Panc1 (cell line): ENCODE data around the gene CDKN1A. TPM values are rescaled to one million over a fixed set of nuclear protein-coding genes. Genes with fewer than 3 reads are reported as not detected.
A peak's percentile ranks its signal among the peaks of the same experiment; 100 is the strongest.
"Not testable (repeated sequence)": the region's sequence is repeated elsewhere in the genome, so short reads cannot be mapped to it uniquely, and the experiment has no call there.

Experiments
- ATAC-seq: fragments of 200-7000 bp; cut with Tn5 transposase; 2 replicates; pipeline ENCODE4 v1.9.1; 2020; ENCODE audit warnings: mild to moderate bottlenecking, moderate library complexity
- BruUV-seq: library from RNA; stranded (reverse); fragments of 400-500 nt; replicated peaks from 2 replicates; lab custom pipeline; 2021; lab: Mats Ljungman, UMichigan
- CTCF ChIA-PET: fragments of 300-600 bp; sonication (Branson Sonifier 250); formaldehyde crosslinking; loops from one replicate; lab custom pipeline; 2022; ENCODE audit warnings: antibody characterized with exemption; lab: Charles Lee
- POLR2A ChIA-PET: fragments of 300-600 bp; sonication (Branson Sonifier 250); formaldehyde crosslinking; loops from one replicate; lab custom pipeline; 2022; ENCODE audit warnings: antibody characterized with exemption; lab: Charles Lee
- DNase-seq: peaks from one replicate; pipeline ENCODE4 v3.0.0-alpha.2; 2010; ENCODE audit warnings: low read depth, low spot score
- H3K27ac ChIP-seq: 2 replicates; pipeline ENCODE4 v1.5.1; 2011; ENCODE audit warnings: mild to moderate bottlenecking, low read length, inconsistent platforms
- H3K27me3 ChIP-seq: fragments of 200-500 bp; sonication (Bioruptor generic); 2 replicates; pipeline ENCODE4 v1.6.0; 2014; ENCODE audit warnings: low read length, inconsistent platforms; ENCODE audit not compliant: control insufficient read depth, insufficient read depth
- H3K36me3 ChIP-seq: fragments of 200-500 bp; sonication (Bioruptor generic); 2 replicates; pipeline ENCODE4 v1.5.1; 2014; ENCODE audit warnings: inconsistent platforms, mild to moderate bottlenecking, low read length, moderate library complexity; ENCODE audit not compliant: control insufficient read depth, insufficient read depth
- H3K4me1 ChIP-seq: 2 replicates; pipeline ENCODE4 v1.5.1; 2011; ENCODE audit warnings: inconsistent platforms, mild to moderate bottlenecking, low read length, moderate library complexity; ENCODE audit not compliant: control insufficient read depth, insufficient read depth
- H3K4me3 ChIP-seq, 2 experiments: 2 replicates each; pipeline ENCODE4 v1.5.1; 2011 to 2012; ENCODE audit warnings: low read depth in 2 of 2, low read length in 2 of 2, mild to moderate bottlenecking in 2 of 2, inconsistent platforms in 1 of 2, moderate library complexity in 1 of 2
- H3K9me3 ChIP-seq: fragments of 200-500 bp; sonication (Bioruptor generic); 2 replicates; pipeline ENCODE4 v1.5.1; 2014; ENCODE audit warnings: low read depth, mild to moderate bottlenecking, inconsistent platforms, low read length, moderate library complexity; ENCODE audit not compliant: control insufficient read depth, insufficient read depth
- POLR2AphosphoS5 ChIP-seq: IDR thresholded peaks from 2 replicates; pipeline ENCODE4 v1.6.1; 2012; ENCODE audit warnings: mild to moderate bottlenecking, low read depth, low read length, moderate library complexity
- SIN3A ChIP-seq: IDR thresholded peaks from 2 replicates; pipeline ENCODE4 v1.6.1; 2012; ENCODE audit warnings: low read depth, mild to moderate bottlenecking, low read length, moderate library complexity, borderline replicate concordance; ENCODE audit not compliant: insufficient read depth
- TCF7L2 ChIP-seq: IDR thresholded peaks from 2 replicates; pipeline ENCODE4 v1.6.1; 2011; ENCODE audit warnings: mild to moderate bottlenecking, low read depth, low read length, inconsistent platforms
- in situ Hi-C: cut with HindIII; loops from 2 replicates; pipeline ENCODE4 v1.10.0; 2016; ENCODE audit warnings: low sequenced_read_pairs, low pct_unique_long_range_greater_than_20kb
- intact Hi-C: fragments of 100-400 bp; cut with micrococcal nuclease; formaldehyde crosslinking; loops from one replicate; pipeline ENCODE4 v1.10.0; 2022; ENCODE audit not compliant: unreplicated experiment
- total RNA-seq: library from RNA; stranded (reverse); gene quantifications from one replicate; pipeline ENCODE4 v1.2.1, GENCODE V29; 2021; ENCODE audit not compliant: unreplicated experiment
- TF ChIP-seq, protein P1 (sequence below): fragments of 450-650 bp; IDR thresholded peaks from 2 replicates; pipeline ENCODE4 v1.5.1; 2017; ENCODE audit warnings: mild to moderate bottlenecking
- TF ChIP-seq, protein P2 (sequence below), 2 experiments: IDR thresholded peaks; 2 replicates each; pipeline ENCODE4 v1.6.1; 2011 to 2012; ENCODE audit warnings: low read depth in 2 of 2, control low read depth in 1 of 2, low read length in 1 of 2, mild to moderate bottlenecking in 1 of 2, moderate library complexity in 1 of 2; ENCODE audit not compliant: insufficient read depth in 1 of 2

The CDKN1A gene
- total RNA-seq, 1 experiment from 2014 or later = 46.2 TPM

DNA sequence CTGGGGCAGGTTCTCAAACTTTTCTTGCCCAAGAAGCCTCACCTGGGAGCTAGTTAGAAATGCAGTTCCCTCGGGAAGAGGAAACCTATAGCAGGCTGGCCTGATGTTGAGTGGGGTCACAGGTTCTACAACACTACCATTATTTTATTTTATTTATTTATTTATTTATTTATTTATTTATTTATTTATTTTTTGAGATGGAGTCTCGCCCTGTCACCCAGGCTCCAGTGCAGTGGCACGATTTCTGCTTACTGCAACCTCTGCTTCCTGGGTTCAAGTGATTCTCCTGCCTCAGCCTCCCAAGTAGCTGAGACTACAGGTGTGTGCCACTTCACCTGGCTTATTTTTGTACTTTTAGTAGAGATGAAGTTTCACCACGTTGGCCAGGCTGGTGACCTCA lies 45.5 kb downstream of the CDKN1A start:
- POLR2A ChIA-PET, in situ Hi-C loops, ATAC-seq, H3K9me3 ChIP-seq, H3K4me3 ChIP-seq, H3K4me1 ChIP-seq, BruUV-seq, H3K27me3 ChIP-seq, H3K27ac ChIP-seq, H3K36me3 ChIP-seq, DNase-seq: not testable (repeated sequence)
- CTCF ChIA-PET = interaction anchor here (0.7 to 2.4 kb wide), 3 partner anchors 35 to 109 kb away, joined by 3 to 11 read pairs (median 5); no protein-coding TSS in a partner anchor
- intact Hi-C loops = loop anchor here (1.0 kb wide), 1 partner anchor 109 kb away; no protein-coding TSS in a partner anchor

DNA sequence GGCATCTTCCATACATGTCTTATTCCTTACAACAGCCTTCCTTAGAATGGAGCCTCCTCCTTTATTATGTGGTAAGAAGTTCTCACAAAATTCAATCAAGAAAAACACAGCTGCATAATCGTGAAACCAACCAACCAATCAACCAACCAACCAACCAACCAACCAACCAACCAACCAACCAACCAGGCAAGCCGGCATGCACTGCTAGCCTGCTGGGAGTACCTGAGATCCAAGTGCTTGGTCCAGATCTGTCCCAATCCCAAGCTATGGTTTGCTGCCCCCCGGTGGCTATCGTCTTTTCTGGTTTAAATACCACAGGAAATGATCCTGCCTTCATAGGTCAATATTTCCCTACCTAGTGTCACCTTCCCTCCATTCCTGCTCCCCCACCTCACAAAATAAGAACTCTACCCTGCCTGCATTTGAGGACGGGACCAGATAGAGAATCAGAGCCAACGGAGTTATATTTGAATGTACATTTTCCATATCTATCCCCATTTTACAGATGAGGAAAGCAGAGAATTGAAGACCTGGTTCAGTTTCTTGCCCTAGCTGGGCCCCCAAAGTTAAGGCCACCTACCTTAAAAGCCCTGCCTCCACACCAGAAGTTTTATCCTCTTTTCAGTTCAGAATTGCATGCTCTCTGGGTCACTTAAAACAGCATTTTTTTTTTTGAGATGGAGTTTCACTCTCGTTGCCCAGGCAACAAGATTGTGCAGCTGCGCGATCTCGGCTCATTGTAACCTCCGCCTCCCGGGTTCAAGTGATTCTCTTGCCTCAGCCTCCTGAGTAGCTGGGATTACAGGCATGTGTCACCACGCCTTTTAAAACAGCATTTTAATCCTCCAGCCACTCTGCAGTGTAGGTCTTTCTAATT lies 46.2 kb downstream of the CDKN1A start:
- no peak for TF ChIP-seq POLR2AphosphoS5
- TF ChIP-seq, protein P1, sequence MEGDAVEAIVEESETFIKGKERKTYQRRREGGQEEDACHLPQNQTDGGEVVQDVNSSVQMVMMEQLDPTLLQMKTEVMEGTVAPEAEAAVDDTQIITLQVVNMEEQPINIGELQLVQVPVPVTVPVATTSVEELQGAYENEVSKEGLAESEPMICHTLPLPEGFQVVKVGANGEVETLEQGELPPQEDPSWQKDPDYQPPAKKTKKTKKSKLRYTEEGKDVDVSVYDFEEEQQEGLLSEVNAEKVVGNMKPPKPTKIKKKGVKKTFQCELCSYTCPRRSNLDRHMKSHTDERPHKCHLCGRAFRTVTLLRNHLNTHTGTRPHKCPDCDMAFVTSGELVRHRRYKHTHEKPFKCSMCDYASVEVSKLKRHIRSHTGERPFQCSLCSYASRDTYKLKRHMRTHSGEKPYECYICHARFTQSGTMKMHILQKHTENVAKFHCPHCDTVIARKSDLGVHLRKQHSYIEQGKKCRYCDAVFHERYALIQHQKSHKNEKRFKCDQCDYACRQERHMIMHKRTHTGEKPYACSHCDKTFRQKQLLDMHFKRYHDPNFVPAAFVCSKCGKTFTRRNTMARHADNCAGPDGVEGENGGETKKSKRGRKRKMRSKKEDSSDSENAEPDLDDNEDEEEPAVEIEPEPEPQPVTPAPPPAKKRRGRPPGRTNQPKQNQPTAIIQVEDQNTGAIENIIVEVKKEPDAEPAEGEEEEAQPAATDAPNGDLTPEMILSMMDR = peak; percentile 84; the same call in 1 of the 2 replicates
- no peak for TF ChIP-seq TCF7L2
- TF ChIP-seq, protein P2, sequence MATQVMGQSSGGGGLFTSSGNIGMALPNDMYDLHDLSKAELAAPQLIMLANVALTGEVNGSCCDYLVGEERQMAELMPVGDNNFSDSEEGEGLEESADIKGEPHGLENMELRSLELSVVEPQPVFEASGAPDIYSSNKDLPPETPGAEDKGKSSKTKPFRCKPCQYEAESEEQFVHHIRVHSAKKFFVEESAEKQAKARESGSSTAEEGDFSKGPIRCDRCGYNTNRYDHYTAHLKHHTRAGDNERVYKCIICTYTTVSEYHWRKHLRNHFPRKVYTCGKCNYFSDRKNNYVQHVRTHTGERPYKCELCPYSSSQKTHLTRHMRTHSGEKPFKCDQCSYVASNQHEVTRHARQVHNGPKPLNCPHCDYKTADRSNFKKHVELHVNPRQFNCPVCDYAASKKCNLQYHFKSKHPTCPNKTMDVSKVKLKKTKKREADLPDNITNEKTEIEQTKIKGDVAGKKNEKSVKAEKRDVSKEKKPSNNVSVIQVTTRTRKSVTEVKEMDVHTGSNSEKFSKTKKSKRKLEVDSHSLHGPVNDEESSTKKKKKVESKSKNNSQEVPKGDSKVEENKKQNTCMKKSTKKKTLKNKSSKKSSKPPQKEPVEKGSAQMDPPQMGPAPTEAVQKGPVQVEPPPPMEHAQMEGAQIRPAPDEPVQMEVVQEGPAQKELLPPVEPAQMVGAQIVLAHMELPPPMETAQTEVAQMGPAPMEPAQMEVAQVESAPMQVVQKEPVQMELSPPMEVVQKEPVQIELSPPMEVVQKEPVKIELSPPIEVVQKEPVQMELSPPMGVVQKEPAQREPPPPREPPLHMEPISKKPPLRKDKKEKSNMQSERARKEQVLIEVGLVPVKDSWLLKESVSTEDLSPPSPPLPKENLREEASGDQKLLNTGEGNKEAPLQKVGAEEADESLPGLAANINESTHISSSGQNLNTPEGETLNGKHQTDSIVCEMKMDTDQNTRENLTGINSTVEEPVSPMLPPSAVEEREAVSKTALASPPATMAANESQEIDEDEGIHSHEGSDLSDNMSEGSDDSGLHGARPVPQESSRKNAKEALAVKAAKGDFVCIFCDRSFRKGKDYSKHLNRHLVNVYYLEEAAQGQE (IDR thresholded peaks at IDR 0.05; ENCODE audit: insufficient read depth in 1 of 2, low read depth in 2 of 2, low read length in 1 of 2) = no peak
- Histone ChIP-seq H3K27ac (no peak overlapping the region), H3K9me3 (no peaks in the 10 kb centered on the region), H3K27me3 (no peaks in the 10 kb centered on the region), H3K4me3 (no peak overlapping the region), H3K36me3 (no peaks in the 10 kb centered on the region), H3K4me1 (no peaks in the 10 kb centered on the region)
- ATAC-seq (peak; percentile 85), DNase-seq (peak; percentile 27)
- in situ Hi-C loops = no loop called here
- intact Hi-C loops = loop anchor here (1.0 kb wide), 1 partner anchor 109 kb away; no protein-coding TSS in a partner anchor
- no TSS peak for BruUV-seq
- CTCF ChIA-PET = interaction anchor here (0.7 to 2.4 kb wide), 3 partner anchors 34 to 110 kb away, joined by 3 to 11 read pairs (median 5); no protein-coding TSS in a partner anchor
- POLR2A ChIA-PET = no interaction called here

- no peak for ATAC-seq
- CTCF ChIA-PET = interaction anchor here (2.4 kb wide), 1 partner anchor 111 kb away, joined by 11 read pairs; no protein-coding TSS in a partner anchor
- intact Hi-C loops = no loop called here
These were observed 47.1 kb downstream of the CDKN1A start for GRCh38 chr6:36725581-36725980.

More at GRCh38 chr6:36725581-36725980, 47.1 kb downstream of the CDKN1A start:
- H3K4me3 ChIP-seq = no peak overlapping the region
- TF ChIP-seq, protein P1 = no peak
- TF ChIP-seq TCF7L2 (no peak), SIN3A (no peak), POLR2AphosphoS5 (no peak)
- TF ChIP-seq, protein P2 (IDR thresholded peaks at IDR 0.05; ENCODE audit: insufficient read depth in 1 of 2, low read depth in 2 of 2, low read length in 1 of 2) = no peak
- in situ Hi-C loops = no loop called here
- H3K27ac ChIP-seq = no peak overlapping the region
- no TSS peak for BruUV-seq
- DNase-seq = no peak
- H3K36me3 ChIP-seq = no peaks in the 10 kb centered on the region
- H3K27me3 ChIP-seq = no peaks in the 10 kb centered on the region
- no peaks in the 10 kb centered on the region for H3K4me1 ChIP-seq
- H3K9me3 ChIP-seq = no peaks in the 10 kb centered on the region
- POLR2A ChIA-PET = no interaction called here
